Measurements from ENCODE around the gene ATP8B4. TPM values are rescaled to one million over a fixed set of nuclear protein-coding genes. Genes with fewer than 3 reads are reported as not detected.

Gene ATP8B4
- total and polyA plus RNA-seq, 4 donors: 1.9 to 19.7 (median 12.4) TPM

DNA sequence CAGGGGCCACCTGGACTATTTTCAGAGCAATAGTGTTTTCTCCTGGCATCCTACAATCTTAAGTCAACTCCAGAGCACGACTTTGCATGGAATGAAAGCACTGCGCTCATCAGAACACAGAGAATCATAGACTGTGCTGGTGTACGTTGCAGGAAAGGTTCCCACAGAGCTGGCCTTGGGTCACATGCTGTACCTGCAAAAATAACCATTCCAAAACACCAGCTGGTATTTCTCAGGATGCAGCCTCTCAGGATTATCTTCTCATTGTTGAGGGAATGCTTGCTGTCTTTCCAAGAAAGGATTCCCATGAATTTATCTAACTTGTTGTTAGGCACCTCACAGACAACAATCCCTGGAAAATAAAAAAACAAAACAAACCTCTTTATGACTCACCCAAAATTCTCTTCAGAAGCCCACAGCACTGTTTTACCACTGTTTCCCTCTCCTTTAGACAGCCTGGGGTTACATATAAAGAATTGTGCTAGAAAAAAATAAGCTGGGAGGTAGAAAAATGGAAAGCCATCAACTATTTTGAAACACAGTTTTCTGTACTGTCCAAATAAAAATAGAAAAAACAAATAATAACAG, 131.7 kb downstream of the ATP8B4 start:
- Histone ChIP-seq H3K27ac (ENCODE audit: low read depth in 1 of 2, low read length in 2 of 2) (no peak overlapping the region), H3K4me1 (ENCODE audit: control insufficient read depth in 4 of 4, insufficient read depth in 4 of 4, low read length in 3 of 4) (no peaks in the 10 kb centered on the region), H3K36me3 (ENCODE audit: control insufficient read depth in 4 of 4, insufficient read depth in 3 of 4, low read depth in 1 of 4, low read length in 3 of 4) (no peaks in the 10 kb centered on the region), H3K9ac (ENCODE audit: low read depth in 1 of 2, low read length in 2 of 2) (no peak overlapping the region), H3K27me3 (ENCODE audit: control insufficient read depth in 4 of 4, insufficient read depth in 4 of 4, low read length in 3 of 4) (no peaks in the 10 kb centered on the region), H3K4me3 (ENCODE audit: low read depth in 1 of 3, low read length in 3 of 3) (no peak overlapping the region), H3K9me3 (ENCODE audit: control insufficient read depth in 4 of 4, low read length in 3 of 4) (no peaks in the 10 kb centered on the region)
- WGBS: 80% methylated on average over 3 of the region's 3 CpGs
- TF ChIP-seq, protein P1, sequence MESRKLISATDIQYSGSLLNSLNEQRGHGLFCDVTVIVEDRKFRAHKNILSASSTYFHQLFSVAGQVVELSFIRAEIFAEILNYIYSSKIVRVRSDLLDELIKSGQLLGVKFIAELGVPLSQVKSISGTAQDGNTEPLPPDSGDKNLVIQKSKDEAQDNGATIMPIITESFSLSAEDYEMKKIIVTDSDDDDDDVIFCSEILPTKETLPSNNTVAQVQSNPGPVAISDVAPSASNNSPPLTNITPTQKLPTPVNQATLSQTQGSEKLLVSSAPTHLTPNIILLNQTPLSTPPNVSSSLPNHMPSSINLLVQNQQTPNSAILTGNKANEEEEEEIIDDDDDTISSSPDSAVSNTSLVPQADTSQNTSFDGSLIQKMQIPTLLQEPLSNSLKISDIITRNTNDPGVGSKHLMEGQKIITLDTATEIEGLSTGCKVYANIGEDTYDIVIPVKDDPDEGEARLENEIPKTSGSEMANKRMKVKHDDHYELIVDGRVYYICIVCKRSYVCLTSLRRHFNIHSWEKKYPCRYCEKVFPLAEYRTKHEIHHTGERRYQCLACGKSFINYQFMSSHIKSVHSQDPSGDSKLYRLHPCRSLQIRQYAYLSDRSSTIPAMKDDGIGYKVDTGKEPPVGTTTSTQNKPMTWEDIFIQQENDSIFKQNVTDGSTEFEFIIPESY (IDR thresholded peaks at IDR 0.05): no peak
- TF ChIP-seq NR2F2 (IDR thresholded peaks at IDR 0.05) (no peak), JUND (IDR thresholded peaks at IDR 0.05) (no peak), FOXA2 (IDR thresholded peaks at IDR 0.05) (no peak), TAF1 (conservative IDR thresholded peaks at IDR 0.05) (no peak), EGR1 (IDR thresholded peaks at IDR 0.05; ENCODE audit: low read depth in 2 of 2) (no peak), SP1 (IDR thresholded peaks at IDR 0.05) (no peak), YY1 (IDR thresholded peaks at IDR 0.05) (no peak), HNF4G (IDR thresholded peaks at IDR 0.05) (no peak)
- TF ChIP-seq, protein P2, sequence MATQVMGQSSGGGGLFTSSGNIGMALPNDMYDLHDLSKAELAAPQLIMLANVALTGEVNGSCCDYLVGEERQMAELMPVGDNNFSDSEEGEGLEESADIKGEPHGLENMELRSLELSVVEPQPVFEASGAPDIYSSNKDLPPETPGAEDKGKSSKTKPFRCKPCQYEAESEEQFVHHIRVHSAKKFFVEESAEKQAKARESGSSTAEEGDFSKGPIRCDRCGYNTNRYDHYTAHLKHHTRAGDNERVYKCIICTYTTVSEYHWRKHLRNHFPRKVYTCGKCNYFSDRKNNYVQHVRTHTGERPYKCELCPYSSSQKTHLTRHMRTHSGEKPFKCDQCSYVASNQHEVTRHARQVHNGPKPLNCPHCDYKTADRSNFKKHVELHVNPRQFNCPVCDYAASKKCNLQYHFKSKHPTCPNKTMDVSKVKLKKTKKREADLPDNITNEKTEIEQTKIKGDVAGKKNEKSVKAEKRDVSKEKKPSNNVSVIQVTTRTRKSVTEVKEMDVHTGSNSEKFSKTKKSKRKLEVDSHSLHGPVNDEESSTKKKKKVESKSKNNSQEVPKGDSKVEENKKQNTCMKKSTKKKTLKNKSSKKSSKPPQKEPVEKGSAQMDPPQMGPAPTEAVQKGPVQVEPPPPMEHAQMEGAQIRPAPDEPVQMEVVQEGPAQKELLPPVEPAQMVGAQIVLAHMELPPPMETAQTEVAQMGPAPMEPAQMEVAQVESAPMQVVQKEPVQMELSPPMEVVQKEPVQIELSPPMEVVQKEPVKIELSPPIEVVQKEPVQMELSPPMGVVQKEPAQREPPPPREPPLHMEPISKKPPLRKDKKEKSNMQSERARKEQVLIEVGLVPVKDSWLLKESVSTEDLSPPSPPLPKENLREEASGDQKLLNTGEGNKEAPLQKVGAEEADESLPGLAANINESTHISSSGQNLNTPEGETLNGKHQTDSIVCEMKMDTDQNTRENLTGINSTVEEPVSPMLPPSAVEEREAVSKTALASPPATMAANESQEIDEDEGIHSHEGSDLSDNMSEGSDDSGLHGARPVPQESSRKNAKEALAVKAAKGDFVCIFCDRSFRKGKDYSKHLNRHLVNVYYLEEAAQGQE (IDR thresholded peaks at IDR 0.05): no peak
- TF ChIP-seq, protein P3, sequence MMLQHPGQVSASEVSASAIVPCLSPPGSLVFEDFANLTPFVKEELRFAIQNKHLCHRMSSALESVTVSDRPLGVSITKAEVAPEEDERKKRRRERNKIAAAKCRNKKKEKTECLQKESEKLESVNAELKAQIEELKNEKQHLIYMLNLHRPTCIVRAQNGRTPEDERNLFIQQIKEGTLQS (IDR thresholded peaks at IDR 0.05): no peak
- TF ChIP-seq, protein P4, sequence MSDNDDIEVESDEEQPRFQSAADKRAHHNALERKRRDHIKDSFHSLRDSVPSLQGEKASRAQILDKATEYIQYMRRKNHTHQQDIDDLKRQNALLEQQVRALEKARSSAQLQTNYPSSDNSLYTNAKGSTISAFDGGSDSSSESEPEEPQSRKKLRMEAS (IDR thresholded peaks at IDR 0.05): no peak
- TF ChIP-seq, protein P5, sequence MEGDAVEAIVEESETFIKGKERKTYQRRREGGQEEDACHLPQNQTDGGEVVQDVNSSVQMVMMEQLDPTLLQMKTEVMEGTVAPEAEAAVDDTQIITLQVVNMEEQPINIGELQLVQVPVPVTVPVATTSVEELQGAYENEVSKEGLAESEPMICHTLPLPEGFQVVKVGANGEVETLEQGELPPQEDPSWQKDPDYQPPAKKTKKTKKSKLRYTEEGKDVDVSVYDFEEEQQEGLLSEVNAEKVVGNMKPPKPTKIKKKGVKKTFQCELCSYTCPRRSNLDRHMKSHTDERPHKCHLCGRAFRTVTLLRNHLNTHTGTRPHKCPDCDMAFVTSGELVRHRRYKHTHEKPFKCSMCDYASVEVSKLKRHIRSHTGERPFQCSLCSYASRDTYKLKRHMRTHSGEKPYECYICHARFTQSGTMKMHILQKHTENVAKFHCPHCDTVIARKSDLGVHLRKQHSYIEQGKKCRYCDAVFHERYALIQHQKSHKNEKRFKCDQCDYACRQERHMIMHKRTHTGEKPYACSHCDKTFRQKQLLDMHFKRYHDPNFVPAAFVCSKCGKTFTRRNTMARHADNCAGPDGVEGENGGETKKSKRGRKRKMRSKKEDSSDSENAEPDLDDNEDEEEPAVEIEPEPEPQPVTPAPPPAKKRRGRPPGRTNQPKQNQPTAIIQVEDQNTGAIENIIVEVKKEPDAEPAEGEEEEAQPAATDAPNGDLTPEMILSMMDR (IDR thresholded peaks at IDR 0.05; ENCODE audit: low read depth, low read length, missing input control): no peak
- DNase-seq (ENCODE audit: low spot score): no peak

DNA sequence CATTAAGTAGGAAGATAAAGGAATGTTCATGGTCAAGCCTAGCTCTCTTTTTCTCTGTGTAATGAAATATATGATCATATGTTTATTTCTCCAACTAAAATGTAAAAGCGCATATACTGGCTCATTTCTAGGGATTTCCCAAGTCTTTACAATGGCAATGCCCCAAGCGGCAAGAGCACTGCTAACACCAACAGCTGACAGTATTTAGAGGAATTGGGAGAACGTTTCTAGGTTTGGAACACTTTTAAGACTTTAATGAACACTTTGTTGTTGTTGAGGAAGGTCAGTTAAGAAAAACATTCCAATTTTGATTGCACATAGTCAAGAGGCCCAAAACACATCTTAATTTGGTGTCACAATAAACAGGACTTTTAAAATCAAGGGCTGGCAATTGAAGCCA, 132.7 kb downstream of the ATP8B4 start:
- Histone ChIP-seq H3K27ac (ENCODE audit: low read depth in 1 of 2, low read length in 2 of 2) (no peak overlapping the region), H3K4me3 (ENCODE audit: low read depth in 1 of 3, low read length in 3 of 3) (no peak overlapping the region), H3K4me1 (ENCODE audit: control insufficient read depth in 4 of 4, insufficient read depth in 4 of 4, low read length in 3 of 4) (no peaks in the 10 kb centered on the region), H3K9me3 (ENCODE audit: control insufficient read depth in 4 of 4, low read length in 3 of 4) (no peaks in the 10 kb centered on the region), H3K27me3 (ENCODE audit: control insufficient read depth in 4 of 4, insufficient read depth in 4 of 4, low read length in 3 of 4) (no peaks in the 10 kb centered on the region), H3K36me3 (ENCODE audit: control insufficient read depth in 4 of 4, insufficient read depth in 3 of 4, low read depth in 1 of 4, low read length in 3 of 4) (no peaks in the 10 kb centered on the region), H3K9ac (ENCODE audit: low read depth in 1 of 2, low read length in 2 of 2) (no peak overlapping the region)
- WGBS: 88% methylated on average over 3 of the region's 3 CpGs
- no peak for DNase-seq (ENCODE audit: low spot score)
- TF ChIP-seq SP1 (IDR thresholded peaks at IDR 0.05) (no peak), EGR1 (IDR thresholded peaks at IDR 0.05; ENCODE audit: low read depth in 2 of 2) (no peak), YY1 (IDR thresholded peaks at IDR 0.05) (no peak), TAF1 (conservative IDR thresholded peaks at IDR 0.05) (no peak), FOXA2 (IDR thresholded peaks at IDR 0.05) (no peak), FOXA1 (IDR thresholded peaks at IDR 0.05) (no peak), RXRA (IDR thresholded peaks at IDR 0.05) (no peak), NR2F2 (IDR thresholded peaks at IDR 0.05) (no peak), RAD21 (IDR thresholded peaks at IDR 0.05) (no peak), GABPA (IDR thresholded peaks at IDR 0.05 in 1 of 2, conservative IDR thresholded peaks at IDR 0.05 in 1 of 2) (no peak)
- TF ChIP-seq, protein P2 (IDR thresholded peaks at IDR 0.05): no peak
- TF ChIP-seq, protein P3 (IDR thresholded peaks at IDR 0.05): no peak
- TF ChIP-seq, protein P5 (IDR thresholded peaks at IDR 0.05; ENCODE audit: low read depth, low read length, missing input control): no peak

All from liver (tissue), 9 donors.